ENCODE results near the gene MMP11.

MMP11 gene

GRCh38 chr22:23806837-23807236, 34.2 kb downstream of the MMP11 start:
- no peak for DNase-seq

- DNase-seq: no peak
Measured at GRCh38 chr22:23812378-23812777, 39.7 kb downstream of the MMP11 start.

DNA sequence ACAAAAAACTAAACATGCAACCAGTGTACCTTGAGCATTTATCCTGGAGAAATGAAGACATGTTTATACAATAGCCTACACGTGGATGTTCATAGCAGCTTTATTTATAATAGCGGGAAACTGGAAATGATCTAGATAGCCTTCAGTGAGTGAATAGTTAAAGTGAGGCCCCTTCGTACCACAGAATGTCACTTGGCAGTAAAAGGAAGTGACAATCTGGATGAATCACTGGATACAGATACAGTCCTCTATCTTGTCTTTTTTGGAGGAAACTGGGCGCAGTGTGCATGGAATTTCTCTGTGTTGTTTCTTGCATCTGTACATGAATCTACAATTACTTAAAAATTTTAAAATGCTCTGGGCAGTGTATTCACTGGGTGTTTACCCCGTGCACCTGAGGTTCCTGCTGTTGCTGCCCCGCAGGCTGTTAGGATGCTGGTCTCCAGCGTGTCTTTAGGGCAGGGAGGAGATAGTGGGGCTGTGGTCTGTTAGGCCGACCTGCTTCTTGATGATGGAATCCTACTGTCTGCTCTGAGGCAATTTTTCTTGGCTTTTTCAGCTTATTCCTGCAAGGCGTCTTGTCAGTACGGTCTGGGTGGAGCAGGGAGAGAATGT, 43.0 kb downstream of the MMP11 start:
- DNase-seq: no peak

GRCh38 chr22:23816156-23816976, 43.7 kb downstream of the MMP11 start:
- no peak for DNase-seq

DNA sequence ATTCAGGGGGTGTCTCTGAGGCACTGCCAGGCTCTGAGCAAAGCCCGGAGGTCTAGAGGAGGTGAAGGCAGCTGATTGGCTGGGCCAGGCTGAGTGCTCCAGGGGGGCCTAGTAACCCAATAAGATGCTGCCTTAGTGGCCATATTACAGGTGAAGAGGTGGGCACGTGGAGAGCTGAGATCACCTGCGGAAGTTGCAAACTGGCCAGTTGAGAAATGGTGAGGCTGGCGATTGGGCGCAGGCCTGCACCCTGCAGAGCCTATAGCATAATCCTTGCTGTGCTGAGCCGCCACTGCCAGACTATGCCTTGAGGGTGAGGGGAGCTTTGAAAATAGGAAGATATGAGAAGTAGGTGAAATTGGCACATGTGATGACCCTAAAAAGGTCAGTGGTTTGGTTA, 44.5 kb downstream of the MMP11 start:
- no peak for DNase-seq

DNA sequence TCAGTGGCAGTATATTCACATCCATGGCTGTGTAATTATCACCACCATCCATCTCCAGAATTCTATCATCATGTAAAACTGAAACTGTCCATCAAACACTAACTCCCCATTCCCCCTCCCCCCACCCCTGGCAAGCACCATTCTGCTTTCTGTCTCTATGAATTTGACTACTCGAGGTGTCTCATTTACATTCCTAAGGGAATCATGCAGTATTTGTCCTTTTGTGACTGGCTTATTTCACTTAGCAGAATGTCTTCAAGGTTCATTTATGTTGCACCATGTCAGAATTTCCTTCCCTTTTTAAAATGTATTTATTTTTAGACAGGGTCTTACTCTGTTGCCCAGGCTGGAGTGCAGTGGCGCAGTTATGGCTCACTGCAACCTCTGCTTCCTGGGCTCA, 45.9 kb downstream of the MMP11 start:
- peak; percentile 11 for DNase-seq

DNA sequence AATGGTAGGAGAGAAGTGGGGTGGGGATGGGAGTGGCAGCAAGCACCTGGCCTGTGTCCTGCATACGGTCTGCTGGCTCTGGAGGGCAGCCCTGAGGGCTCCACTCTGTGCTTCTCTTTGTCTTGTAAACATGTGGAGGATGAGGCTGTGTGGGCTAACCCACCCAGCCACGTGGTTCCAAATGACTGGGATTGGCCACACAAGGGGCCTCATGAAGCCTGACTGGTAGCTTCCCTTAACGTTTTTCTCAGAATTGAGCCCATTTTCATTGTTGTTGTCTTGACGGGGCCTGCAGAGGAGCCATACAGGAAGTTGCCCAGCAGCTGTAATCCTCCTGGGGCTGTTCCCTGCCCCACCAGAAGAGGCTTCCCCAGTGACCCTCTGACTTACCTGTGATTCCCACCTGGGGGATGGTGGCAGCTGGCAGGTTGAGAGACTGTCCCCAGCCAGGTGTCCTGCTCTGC, 48.1 kb downstream of the MMP11 start:
- DNase-seq: peak; percentile 58

DNA sequence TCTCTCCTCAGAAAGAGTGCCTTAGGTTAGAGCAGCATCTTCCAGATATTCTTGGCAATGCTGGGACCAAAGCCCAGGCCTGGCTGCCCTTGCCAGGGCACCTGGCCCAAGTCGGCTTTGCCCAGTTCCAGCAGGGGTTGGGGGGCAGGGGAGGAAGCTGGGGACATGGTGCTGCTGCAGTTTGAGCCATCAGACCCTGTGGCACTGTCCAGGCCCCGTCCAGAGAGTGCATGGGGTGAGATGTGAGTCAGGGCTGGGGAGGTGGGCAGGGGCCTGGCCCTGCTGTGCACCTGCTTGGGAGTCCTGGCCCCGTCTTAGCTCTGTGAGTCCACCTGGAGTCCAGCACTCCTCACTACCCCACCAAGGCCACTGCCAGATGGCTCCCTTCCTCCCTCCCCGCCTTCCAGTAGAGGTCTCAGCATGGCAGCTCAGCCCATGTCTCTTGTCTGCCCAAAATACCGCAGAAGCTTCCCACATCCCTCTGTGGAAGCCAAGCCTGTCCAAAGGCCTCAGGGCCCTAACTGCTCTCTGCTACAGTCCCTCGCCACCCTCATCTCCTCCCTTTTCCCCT, 49.5 kb downstream of the MMP11 start:
- no peak for DNase-seq

DNA sequence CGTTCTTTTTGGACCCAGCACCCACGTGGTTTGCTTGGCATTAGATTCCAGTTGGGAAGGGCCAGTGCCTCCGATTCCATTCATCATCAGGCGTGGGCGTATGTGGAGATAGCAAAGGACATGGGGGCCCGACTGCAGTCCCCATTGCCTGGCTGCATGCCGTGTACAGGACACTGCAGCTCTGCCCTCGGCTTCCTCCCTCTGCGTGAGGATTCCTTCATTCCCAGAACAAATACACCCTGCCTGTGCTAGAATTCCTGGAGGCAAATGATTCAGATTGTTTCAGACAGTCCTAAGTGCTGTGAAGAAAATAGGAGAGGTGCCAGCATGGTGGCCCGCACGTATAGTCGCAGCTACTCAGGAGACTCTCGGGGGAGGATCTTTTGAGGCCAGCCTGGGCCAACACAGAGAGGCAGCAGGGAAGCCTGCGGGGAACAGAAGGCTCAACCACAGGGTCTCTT, 50.7 kb downstream of the MMP11 start:
- no peak for DNase-seq

GRCh38 chr22:23824476-23825245, 52.0 kb downstream of the MMP11 start:
- DNase-seq: no peak

DNA sequence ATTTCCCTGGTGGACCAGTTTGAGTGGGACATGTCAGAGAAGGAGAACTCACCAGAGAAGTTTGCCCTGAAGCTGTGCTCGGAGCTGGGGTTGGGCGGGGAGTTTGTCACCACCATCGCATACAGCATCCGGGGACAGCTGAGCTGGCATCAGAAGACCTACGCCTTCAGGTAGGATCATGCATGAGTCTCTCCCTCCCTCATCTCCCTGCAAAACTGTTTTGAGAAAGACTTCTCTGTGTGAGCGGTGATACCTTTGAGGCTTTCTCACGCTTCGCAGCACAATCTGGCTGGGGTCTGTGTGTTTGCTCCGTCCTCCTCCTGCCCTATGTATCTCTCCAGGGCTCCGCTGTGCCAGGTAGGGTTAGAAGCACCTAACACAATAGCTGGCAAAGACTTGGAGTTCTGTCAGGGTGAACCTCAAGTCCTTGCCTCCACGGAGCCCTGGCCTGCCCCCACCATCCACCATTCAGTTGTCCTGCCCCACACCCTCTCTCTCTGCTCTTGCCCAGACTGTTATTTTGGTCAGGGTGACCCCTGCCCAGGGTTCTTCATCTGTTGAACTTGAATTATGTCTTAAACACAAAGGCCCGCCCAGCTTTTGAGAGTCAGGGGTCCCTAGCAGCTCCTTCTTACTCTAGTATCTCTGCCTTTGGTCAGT, 52.7 kb downstream of the MMP11 start:
- DNase-seq: no peak

DNA sequence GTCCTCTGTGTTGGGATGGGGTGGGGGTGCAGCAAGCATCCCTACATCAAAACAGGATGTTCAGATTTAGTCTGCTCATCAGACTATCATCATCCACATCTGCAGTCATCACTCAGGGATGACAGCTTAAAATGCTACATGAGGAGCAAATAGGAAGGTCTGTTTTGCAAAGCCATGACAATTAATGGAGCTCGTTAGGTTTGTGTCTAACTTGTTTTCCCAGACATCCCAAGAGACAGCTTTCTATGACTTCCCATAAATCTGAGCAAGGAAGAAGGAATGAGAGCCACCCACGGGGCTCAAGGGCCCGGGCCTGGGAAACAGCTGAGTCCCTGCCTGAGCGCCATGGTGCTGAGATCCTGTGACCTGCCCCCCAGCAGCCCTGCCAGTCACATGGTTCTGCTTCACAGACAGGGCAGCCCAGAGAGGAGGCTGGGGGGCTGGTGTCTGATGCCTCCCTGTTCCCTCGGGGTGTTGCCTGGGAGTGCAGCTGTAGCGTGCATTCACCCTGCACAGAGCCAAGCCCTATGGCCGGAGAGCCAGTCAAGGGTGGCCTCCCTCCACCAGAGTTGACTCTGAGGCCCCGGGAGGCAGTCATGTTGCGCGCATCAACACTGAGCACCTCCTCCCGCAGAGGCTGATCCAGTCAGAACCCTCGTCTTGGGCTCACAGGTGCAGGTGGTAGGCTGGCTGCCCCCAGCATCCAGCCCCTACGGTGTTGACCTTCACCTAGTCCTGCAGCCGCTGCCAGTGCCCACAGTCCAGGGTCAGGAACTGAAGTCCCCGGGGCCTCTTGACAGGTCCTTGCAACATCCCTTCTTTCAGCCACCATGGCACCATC, 54.1 kb downstream of the MMP11 start:
- no peak for DNase-seq

GRCh38 chr22:23827351-23827995, 54.8 kb downstream of the MMP11 start:
- no peak for DNase-seq

DNA sequence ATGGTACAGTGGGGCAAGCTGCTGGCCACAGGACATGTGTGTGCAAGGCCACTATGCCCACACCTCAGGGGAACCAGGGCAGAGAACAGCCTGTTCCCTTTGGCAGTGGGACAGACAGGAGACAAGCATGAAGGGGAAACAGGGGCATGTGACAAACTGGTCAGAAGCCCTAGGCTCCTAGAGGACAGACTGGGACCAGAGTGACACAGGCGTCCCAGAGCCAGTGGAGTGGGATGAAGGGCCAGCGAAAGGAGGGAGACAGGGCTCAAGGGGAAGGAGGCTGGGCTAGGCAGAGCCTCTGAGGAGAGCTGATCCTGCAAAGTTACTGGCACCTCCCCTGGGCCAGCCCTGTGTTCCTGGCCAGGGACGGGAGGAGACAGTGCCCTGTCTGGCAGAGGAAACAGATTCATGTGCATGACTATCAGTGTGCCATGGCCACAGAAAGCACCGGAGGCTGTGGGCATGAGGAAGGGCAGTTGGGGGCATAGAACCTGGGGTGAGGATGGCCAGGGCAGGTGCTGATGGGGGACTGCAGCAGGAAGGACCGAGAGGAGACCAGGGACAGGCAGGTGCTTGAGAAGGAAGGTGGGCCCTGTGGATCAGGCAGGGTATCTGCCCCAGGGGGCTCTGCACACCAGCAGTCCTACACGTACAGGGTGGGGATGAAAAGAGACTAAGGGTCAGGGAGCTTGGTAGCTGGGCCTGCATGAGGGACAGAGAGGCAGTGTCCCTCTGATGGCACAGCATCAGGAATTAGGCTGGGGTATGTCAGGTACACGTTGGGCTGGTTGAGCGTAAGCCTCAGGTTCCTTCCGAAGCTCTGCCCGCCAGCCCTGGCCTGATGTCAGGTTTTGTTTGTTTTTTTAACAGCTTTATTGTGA, 56.4 kb downstream of the MMP11 start:
- DNase-seq: no peak

DNA sequence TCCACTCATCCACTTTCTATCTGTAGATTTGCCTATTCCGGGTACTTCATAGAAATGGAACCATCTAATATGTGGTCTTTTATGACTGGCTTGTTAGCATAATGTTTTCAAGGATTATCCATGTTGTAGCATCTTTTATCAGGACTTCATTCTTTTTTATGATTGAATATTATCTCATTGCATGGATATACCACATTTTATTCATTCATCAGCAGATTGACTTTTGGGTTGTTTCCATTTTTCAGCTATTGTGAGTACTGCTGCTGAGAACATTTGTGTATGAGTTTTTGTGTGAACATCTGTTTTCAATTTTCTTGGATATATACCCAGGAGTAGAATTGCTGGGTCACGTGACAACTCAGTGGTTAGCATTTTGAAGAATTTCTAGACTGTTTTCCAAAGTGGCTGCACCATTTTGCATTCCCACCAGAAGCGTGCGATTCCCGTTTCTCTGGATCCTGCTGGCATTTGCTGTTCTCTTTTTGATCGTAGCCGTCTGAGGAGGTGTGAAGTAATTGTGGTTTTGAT, 57.3 kb downstream of the MMP11 start:
- no peak for DNase-seq

GRCh38 chr22:23831261-23831660, 58.6 kb downstream of the MMP11 start:
- no peak for DNase-seq

DNA sequence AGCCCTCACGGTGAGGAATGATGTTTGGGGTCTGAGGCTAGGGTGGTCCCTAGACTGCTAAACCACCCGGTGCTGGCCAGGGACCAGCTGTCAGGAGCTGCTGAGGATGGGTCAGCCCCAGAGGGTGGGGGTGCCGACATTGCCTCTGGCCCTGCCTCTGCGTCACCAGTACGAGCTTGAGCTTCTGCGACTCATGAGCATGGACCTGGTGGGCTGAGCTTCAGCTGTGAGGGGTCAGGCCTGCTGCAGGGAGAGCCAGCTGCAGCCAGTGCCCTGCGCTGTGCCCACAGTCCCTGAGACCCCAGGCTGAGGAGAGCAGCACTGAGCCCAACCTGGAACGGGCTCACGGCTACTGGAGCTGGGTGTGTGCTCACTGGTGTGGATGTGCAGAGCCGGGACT, 59.1 kb downstream of the MMP11 start:
- DNase-seq: no peak

DNA sequence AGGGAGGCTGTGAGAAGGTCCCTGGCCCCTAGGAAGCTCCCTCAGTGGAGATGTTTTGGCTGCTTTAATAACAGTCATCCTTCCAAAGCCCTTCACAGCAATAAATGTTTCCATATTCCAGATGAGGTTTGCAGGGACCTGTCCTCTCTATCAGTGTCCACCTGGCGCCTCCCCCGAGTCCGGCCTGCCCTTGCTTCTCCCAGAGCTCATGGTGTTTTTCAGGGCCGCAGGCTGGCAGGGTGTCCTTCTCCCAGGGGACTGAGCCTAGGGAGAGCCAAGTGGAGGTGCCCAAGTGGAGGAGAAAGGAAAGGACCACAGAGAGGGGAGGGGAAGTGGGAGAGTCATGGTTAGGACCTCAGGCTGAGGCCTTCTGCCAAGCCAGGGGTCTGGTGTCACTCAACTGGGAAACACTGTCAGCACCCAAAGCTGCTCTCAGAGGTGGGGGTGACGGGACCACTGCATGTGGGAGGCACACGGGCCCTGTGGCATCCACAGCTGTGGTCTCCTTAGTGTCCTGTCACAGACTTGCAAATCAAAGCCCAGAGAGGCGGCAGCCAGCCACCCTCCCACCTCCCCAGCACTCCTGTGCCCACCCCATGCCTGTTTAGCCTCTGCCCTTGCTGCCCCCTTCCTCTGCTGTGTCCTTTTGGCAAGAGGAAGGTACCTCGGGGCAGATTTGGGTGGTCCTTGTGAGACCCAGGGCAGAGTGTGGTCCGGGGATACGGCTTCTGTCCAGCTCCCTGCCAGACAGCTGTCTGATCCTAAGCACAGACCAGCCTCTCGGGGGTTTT, 59.8 kb downstream of the MMP11 start:
- no peak for DNase-seq
